Vagina (tissue), 2 donors: ENCODE results near the gene NSUN6. TPM values are rescaled to one million over a fixed set of nuclear protein-coding genes. Genes with fewer than 3 reads are reported as not detected.
"Not testable (repeated sequence)": the region's sequence is repeated elsewhere in the genome, so short reads cannot be mapped to it uniquely, and the experiment has no call there.

Experiments
- DNase-seq, 2 donors: peaks; one replicate each; pipeline ENCODE4 v3.0.0-alpha.2; 2017; ENCODE audit errors: extremely low spot score in 2 of 2
- H3K27ac ChIP-seq: fragments of 200-600 bp; sonication (generic); one replicate; pipeline ENCODE4 v1.5.1; 2019
- H3K27me3 ChIP-seq: fragments of 200-600 bp; sonication (generic); one replicate; pipeline ENCODE4 v1.5.1; 2019
- H3K36me3 ChIP-seq, 2 donors: fragments of 200-600 bp; sonication (generic); one replicate each; pipeline ENCODE4 v1.5.1; 2017 to 2019
- H3K4me1 ChIP-seq: fragments of 200-600 bp; sonication (generic); one replicate; pipeline ENCODE4 v1.5.1; 2019
- H3K4me3 ChIP-seq, 2 donors: fragments of 200-600 bp; sonication (generic); 1 replicate in 1 of 2; 2 replicates in 1 of 2; pipeline ENCODE4 v1.5.1; 2016 to 2019
- H3K9me3 ChIP-seq: fragments of 200-600 bp; sonication (generic); one replicate; pipeline ENCODE4 v1.5.1; 2019
- CTCF ChIP-seq, 3 experiments: fragments of 450-650 bp in 2 of 3; fragments of 200-600 bp in 1 of 3; sonication (generic) in 1 of 3; IDR thresholded peaks; one replicate each; pipeline ENCODE4 v1.5.1; 2017 to 2019; ENCODE audit warnings: antibody characterized with exemption in 3 of 3, mild to moderate bottlenecking in 2 of 3, moderate library complexity in 2 of 3
- POLR2A ChIP-seq, 2 donors: fragments of 450-650 bp; IDR thresholded peaks; one replicate each; pipeline ENCODE4 v1.6.1; 2017; ENCODE audit warnings: antibody characterized with exemption in 2 of 2, mild to moderate bottlenecking in 2 of 2, moderate library complexity in 2 of 2
- POLR2AphosphoS5 ChIP-seq, 2 donors: sonication (generic); formaldehyde crosslinking; IDR thresholded peaks; one replicate each; pipeline ENCODE4 v1.9.0; 2017; ENCODE audit warnings: antibody characterized with exemption in 2 of 2, mild to moderate bottlenecking in 2 of 2, low read depth in 1 of 2; ENCODE audit not compliant: insufficient read depth in 1 of 2
- intact Hi-C: fragments of 100-400 bp; cut with DNase I; formaldehyde crosslinking; loops from one replicate; pipeline ENCODE4 v1.15.1; 2023
- total RNA-seq: library from RNA; depleted of rRNA; stranded (reverse); fragments of >200 nt; gene quantifications from one replicate; pipeline ENCODE4 v1.2.3, GENCODE V29; 2016

The NSUN6 gene
- total RNA-seq, 1 donor from 2014 or later = 11.5 TPM

DNA sequence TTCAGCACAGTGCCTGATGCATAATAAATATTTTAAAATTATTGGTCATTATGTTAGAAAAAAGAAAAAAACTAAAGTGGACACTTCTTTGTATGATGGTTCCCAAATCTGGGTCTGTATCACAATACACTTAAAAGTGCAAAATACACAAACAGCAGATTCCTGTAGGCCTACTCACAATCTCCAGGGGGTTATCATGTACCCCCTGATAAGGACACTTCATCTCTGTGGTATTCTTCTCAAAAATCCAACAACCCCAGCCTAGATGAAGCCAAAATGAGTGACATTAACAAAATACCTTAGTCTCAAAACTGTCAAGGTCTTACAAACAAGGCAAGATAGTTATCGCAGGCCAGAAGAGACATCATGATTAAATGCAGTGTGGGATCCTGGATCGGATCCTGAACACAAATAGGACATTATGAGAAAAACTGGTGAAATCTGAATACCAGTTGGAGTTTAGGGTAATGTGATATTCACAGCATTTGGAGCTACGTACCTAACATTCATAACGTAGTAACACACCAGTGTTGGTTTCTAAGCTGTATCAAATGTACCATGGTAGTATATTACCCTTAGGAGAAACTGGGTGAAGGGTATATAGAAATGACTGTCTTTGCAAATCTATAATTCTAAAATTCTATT, 45.2 kb downstream of the NSUN6 start:
- DNase-seq = no peak
- no peak overlapping the region for H3K4me3 ChIP-seq
- no peaks in the 10 kb centered on the region for H3K9me3 ChIP-seq
- H3K36me3 ChIP-seq = no peaks in the 10 kb centered on the region
- H3K27me3 ChIP-seq = no peaks in the 10 kb centered on the region
- no peak for TF ChIP-seq CTCF (IDR thresholded peaks at IDR 0.05)
- intact Hi-C loops = no loop called here
- no peak overlapping the region for H3K27ac ChIP-seq
- no peaks in the 10 kb centered on the region for H3K4me1 ChIP-seq

GRCh38 chr10:18601321-18601720, 50.1 kb downstream of the NSUN6 start:
- intact Hi-C loops = no loop called here
- no peak for TF ChIP-seq POLR2A (IDR thresholded peaks at IDR 0.05)
- no peak for DNase-seq
- Histone ChIP-seq H3K27ac (no peak overlapping the region), H3K4me1 (no peaks in the 10 kb centered on the region), H3K9me3 (no peaks in the 10 kb centered on the region), H3K36me3 (no peaks in the 10 kb centered on the region), H3K4me3 (no peak overlapping the region), H3K27me3 (no peaks in the 10 kb centered on the region)

DNA sequence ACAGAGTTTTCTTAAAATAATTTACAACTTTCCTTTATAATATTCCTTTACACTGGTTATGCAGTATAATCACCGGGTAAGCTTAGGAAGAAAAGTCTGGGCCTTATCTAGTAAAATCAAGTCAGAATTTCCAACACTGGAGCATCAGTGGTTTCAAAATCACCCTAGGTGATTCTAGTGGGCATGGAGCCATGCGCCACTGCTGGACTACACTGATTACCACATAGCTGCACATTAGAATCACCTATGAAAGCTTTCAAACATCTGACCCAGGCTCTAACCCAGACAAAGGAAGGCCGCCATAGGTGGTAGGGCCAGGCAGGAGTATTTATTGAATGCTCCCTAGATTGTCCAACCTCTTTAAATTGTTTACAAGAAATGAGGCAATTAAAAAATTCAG, 52.0 kb downstream of the NSUN6 start:
- peaks cover 0 to 6% of the 10 kb centered on the region in 2 donors for H3K36me3 ChIP-seq
- intact Hi-C loops = no loop called here
- no peaks in the 10 kb centered on the region for H3K4me1 ChIP-seq
- no peak overlapping the region for H3K4me3 ChIP-seq
- DNase-seq = no peak
- H3K27ac ChIP-seq = no peak overlapping the region
- H3K27me3 ChIP-seq = no peaks in the 10 kb centered on the region
- no peaks in the 10 kb centered on the region for H3K9me3 ChIP-seq
- TF ChIP-seq POLR2AphosphoS5 (IDR thresholded peaks at IDR 0.05; ENCODE audit: insufficient read depth in 1 of 2, low read depth in 1 of 2) = no peak
- no peak for TF ChIP-seq POLR2A (IDR thresholded peaks at IDR 0.05)
- TF ChIP-seq CTCF (IDR thresholded peaks at IDR 0.05) = no peak

DNA sequence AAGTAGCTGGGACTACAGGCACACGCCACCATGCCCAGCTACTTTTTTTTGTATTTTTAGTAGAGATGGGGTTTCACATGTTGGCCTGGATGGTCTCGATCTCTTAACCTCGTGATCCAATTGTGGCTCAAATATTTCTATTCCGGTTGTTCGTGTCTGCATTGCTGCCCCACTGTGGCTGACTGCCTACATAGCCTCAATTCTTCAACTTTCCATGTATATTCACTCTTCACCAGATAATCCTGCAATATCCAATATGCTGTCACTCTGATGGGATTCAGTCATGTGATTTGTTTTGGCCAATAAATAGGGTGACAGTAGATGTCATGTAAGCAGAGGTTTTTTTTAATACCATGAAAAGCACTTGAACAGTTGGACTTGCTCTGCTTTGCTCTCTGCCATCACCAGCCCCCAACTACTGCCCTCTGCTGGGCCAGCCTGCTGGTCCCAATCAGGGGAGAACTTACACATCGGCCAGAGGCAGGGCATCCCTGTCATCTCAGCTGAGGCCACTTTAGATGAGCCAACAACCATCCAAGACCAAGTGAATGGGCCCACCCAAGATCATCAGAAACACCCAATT, 56.7 kb downstream of the NSUN6 start:
- Histone ChIP-seq H3K27me3 (no peaks in the 10 kb centered on the region), H3K4me3 (no peak overlapping the region), H3K4me1 (no peaks in the 10 kb centered on the region), H3K9me3 (no peaks in the 10 kb centered on the region), H3K27ac (no peak overlapping the region), H3K36me3 (peaks cover 0 to 6% of the 10 kb centered on the region in 2 donors)
- intact Hi-C loops = no loop called here
- no peak for DNase-seq
- TF ChIP-seq POLR2AphosphoS5 (IDR thresholded peaks at IDR 0.05; ENCODE audit: insufficient read depth in 1 of 2, low read depth in 1 of 2) (no peak), POLR2A (IDR thresholded peaks at IDR 0.05) (no peak), CTCF (IDR thresholded peaks at IDR 0.05) (no peak)

DNA sequence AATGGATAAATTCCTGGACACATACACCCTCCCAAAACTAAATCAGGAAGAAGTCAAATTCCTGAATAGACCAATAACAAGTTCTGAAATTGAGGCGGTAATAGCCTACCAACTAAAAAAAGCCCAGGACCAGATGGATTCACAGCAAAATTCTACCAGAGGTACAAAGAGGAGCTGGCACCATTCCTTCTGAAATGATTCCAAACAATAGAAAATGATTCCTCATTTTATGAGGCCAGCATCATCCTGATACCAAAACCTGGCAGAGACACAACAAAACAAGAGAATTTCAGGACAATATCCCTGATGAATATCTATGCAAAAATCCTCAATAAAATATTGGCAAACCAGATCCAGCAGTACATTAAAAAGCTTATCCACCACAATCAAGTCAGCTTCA, 60.2 kb downstream of the NSUN6 start:
- intact Hi-C loops, H3K4me1 ChIP-seq, H3K4me3 ChIP-seq, H3K27me3 ChIP-seq, H3K9me3 ChIP-seq, DNase-seq, H3K27ac ChIP-seq: not testable (repeated sequence)
- peaks cover 0 to 18% of the 10 kb centered on the region in 2 donors for H3K36me3 ChIP-seq

DNA sequence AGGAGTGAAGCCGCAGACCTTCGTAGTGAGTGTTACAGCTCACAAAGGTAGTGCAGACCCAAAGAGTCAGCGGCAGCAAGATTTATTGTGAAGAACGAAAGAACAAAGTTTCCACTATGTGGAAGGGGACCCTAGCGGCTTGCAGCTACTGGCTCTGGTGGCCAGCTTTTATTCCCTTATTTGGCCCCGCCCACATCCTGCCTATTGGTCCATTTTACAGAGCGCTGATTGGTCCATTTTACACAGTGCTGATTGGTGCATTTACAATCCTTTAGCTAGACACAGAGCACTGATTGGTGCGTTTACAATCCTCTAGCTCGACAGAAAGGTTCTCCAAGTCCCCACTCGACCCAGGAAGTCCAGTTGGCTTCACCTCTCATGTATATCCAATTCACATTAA, 64.8 kb downstream of the NSUN6 start:
- peaks cover 0 to 12% of the 10 kb centered on the region in 2 donors for H3K36me3 ChIP-seq
- H3K27ac ChIP-seq, DNase-seq, H3K9me3 ChIP-seq, H3K4me3 ChIP-seq, H3K27me3 ChIP-seq, intact Hi-C loops, H3K4me1 ChIP-seq: not testable (repeated sequence)
